NCI-H524 treated with DMSO at 0.1 percent for 48 hours (cell line): Measurements from ENCODE around the gene IL34.

Experiments
- DNase-seq: peaks from one replicate; lab custom pipeline; 2025; lab: John Stamatoyannopoulos, UW

IL34 gene

DNA sequence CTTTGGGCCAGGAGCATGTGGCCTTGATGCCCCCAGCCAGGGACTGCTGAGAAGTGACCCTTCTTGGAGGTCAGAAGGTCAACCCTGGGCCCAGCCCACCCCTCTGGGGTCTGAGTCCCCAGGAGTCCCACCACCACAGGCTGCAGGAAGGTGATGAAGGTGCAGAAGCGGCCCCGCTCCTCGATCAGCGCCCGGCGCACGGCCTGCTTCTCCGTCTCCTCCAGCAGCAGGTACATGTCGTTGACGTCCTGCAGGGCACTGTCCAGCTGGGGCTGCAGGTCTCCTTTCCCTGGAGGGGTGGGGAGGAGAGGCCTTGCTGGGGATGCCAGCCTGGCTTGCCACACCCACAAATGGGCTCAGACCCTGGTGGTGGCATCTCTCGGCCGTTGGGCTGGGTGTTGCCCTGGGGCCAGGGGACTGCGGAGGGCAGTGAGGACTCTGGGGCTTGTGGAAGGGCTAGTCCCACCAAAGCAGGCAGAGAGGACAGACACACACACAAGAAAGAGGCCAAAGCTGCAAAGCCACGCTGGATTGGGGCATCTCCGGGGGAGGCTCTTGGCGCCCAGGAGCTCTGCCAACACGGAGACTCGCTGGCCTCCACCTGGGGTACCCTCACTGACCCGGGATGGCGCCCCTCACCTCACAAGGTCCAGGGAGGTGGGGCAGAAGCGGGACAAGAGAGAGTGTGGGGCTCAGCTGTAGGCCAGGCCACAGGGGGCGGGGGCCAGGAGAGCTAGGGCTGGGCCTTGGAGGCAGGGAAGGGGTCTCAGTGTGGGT lies 31.9 kb downstream of the IL34 start:
- DNase-seq, result no peak

DNA sequence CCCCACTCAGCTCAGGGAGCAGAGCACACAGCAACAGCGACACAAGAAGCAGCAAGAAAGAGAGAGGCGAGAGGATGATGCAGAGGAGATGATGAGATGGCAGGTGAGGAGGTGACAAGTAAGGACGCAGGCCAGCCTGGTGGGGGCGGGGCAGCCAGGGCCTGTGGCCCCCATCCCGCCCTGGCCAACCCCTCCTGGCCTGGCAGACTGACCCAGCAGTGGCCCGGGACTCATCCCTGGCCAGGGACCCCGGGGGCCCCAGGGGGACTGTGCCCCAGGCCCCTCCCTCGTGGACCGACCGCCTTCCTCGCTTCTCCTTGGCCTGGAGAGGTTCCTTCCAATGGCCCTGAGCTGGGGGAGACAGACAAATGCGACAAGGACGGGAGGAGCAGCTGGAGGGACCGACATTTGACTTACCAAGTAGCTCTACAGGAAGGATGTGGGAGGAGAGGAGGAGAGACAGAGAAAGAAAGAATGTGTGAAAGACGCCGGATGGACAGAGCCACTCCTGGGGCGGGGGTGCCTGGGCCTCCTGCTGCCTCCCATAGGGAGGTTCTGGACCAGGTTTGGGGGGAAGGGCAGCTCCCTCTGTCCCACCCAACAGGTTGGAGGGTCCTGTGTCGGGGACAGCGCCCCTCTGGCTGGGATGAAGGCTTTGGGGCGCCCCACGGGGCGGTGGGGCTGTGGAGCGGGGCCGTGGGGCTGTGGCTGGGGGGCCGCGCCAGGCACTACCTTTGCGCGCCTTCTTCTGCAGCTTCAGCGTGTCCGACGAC lies 32.7 kb downstream of the IL34 start:
- no peak for DNase-seq

- no peak for DNase-seq
Observed at GRCh38 chr16:70679671-70680494, 33.5 kb downstream of the IL34 start.

DNA sequence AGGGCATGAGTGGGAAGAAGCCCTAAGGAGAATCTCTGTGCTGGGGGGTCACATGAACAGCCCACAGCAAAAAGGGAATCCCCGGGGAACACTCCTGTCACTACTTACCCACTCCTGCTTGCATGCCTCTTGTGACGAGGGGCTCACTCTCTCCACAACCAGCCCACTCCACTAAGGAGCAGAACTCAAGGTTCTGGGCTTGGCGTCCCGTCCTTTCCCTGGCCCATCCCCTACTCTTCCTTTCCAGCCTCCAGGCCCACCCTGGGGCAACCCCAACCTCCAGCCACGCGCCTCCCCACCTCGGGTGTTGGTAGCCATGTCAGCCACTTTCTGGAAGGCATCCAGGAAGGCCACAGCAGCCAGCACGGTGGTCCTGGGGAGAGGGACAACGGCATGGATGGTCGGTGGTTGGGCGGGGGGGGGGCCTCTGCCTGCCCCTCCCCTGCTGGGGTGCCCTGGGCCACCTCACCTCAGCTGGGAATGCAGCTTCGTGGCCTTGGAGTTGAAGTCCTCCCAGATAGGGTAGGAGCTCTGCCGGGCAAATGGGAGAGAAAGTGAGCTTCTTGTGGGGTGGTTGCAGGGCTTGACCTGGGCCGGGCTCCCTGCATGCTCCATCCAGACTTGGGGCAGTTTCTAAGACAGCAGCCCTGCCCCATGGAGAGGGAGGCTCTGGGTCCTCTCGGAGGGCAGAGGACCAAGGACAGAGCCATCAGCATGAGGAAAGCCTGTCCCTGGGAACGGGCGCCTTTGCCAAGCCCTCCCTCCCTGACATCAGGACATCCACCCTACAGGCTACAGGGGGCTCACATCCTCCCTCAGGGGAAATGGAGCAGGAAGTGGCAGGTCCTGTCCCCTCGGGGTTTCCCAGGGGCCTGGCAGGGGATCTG lies 34.4 kb downstream of the IL34 start:
- no peak for DNase-seq

- no peak for DNase-seq
Observed at GRCh38 chr16:70681382-70682238, 35.3 kb downstream of the IL34 start.

GRCh38 chr16:70682239-70683145 lies 36.1 kb downstream of the IL34 start:
- DNase-seq, result no peak

DNA sequence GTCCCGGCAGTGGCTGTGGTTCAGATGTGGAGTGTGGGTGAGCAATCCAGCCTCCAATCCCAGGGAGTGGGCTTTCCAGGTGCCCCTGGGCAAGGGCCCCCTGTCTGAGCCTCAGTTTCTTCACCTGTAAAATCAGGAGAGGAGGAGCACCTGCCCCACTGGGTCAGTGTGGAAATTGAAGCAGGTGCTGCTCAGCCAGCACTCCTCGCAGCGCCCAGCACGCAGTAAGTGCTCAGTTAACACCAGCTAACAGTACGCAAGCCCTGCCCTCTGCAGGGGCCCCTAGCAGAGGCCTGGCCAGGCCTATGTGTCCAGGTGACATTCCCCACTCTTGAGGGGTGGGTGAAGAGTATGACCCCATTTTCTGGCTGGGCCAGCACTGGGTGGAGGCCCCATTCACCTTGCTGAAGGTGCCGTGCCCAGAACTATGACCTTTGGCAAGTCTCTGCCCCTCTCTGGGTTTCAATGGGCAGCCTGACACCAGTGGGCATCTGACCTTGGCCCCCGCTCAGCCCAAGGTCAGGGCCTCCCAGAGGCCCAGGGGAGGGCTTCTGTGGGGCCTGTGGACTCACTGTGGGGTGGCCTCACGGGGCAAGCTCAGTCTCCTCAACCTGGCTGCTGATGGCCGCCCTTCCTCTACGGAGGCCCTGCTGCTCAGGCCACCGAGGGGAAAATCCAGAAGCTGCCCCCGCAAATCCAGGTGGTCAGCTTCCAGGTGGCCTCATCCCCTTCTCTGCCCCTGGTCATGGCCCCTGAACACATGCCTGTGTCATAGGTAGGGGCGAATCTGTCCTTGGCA lies 37.0 kb downstream of the IL34 start:
- no peak for DNase-seq

DNA sequence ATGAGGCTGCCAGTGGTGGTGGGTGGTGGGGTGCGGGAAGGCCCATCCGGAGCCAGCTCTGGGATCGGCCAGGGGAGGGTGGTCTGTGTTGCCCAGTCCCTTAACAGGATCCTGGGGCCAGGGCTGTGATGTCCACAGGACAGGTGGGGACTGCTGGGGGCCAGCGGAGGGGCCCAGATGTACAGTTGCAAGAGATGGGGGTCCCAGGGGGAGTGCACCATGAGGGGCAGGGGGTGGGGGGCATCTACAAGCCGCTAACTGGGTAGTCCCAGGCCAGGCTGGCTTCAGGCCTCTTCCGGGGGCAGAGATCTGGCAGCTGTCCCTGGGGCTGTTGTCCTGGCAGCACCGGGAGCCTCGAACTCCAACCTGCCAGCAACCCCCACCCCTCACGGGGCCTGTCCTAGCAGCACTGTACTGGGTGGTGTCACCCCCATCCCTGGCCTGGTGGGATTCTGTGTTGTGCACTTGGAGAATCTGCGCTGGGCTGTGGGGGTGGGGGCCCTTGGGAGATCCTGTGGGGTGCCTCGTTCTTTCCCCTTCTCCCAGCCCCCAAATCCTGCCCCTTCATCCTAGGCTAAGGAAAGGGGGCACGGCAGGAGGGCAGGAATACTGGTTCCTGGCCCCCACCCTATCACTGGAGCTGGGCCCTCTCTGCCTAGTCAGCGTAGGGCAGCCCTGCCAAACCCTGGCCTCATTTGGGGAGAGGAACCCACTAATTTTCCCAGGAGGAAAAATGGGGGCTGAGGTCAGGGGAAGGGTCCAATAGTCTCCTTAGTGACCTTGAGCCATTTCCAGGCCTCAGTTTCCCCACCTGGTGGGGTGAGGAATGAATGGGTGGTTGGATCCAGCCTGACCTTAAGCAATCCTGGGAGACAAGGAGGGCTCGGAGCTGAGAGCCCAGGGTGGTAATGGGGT lies 38.0 kb downstream of the IL34 start:
- no peak for DNase-seq

DNA sequence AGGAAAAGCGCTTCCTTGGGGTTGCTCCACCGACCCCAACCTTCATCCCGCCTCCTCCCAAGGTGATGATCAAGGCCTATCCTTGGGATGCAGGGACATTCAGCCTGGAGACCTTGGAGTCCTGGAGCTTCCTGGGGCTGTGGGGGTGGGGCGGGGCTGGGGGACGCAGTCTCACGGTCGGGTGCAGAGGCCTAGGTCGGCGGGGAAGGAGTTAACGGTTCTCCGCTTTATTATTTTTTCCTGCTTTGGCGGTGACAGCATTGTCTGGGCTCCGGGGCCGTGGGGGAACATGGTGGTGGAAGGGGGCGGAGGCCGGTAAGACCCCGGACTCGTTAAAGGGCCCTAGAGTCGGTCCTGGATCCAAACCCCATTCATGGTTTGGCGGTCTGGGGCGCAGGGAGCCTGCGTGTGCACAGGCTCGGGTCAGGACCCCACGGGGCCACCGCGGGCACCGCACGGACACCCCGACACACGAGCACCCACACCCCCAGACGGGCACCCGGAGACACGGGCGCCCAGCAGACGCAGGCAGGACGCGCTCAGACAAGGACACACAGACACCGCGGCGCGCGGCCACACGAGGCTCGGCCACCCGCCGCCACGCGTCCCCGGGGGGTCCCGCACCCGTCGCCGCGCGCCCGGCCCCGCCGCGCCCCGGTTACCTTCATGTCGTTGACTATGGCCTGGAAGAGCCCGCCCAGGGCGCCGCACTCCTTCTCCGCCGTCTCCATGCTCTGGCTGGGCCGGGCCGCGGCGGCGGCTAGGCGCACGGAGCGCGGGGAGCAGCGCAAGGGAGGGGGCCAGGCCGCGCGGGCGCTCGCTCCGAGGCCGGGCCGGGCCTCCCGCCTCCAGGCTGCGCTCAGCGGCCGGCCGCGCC lies 38.9 kb downstream of the IL34 start:
- DNase-seq, result no peak

DNA sequence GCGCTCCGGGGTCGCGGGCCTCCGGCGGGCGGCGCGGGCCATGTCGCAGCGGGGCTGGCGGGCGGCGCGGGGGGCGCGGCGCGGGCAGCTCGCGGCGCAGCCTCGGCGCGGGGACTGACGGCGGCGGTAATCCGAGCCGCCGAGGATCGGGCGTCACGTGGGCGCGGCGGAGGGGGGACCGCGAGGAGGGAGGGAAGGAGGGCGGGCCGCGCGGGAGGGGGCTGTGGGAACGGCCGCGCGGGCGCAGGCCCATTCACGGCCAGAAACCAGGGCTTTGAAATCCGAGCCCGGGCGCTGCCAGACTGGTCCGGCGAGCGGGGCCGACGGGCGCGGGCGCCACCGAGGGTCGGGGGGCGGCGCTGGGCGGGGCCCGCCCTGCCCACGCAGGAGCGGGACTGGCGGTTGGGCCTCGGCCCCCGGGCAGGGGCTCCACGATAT lies 39.6 kb downstream of the IL34 start, which contains the start of gene MTSS2:
Gene MTSS2, minus strand, starts transcription at position 116 of the 438 bp plus-strand sequence. CDS start 262 bp downstream, outside the sequence.
- peak; percentile 10 for DNase-seq

DNA sequence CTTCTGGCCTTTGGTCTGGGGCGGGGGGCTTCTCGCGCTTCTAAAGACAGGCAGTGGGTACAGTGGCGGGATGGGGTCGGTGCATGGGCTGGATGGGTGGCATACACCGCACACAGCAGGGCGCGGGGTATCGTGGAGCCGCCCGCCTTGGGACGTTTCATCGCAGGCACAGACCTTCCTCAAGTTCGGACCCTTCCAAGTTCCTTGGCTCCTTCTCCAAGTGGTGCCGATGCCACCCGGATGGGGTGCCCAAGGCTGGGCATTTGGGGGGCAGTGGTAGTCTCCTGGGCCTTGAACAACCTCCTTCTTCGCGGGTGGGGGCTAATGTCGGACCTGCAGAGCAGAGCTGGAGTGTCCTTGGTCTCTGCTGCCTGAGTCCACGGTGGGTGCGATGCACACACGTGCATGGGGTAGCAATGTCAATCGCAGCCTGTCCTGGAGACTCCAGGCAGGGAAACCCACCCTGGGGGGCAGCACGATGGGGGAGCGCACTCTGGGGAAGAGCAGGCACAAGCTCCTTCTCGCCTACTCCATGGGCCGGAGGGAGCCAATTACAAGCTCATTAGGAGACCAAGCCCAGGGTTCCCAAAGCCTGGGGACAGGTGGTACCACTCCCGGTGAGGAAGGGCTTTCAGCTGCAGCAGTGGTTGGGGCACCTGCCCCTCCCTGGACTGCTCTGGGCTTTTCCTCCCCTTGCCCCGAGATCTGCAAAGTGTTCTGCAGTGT lies 40.2 kb downstream of the IL34 start:
- no peak for DNase-seq

DNA sequence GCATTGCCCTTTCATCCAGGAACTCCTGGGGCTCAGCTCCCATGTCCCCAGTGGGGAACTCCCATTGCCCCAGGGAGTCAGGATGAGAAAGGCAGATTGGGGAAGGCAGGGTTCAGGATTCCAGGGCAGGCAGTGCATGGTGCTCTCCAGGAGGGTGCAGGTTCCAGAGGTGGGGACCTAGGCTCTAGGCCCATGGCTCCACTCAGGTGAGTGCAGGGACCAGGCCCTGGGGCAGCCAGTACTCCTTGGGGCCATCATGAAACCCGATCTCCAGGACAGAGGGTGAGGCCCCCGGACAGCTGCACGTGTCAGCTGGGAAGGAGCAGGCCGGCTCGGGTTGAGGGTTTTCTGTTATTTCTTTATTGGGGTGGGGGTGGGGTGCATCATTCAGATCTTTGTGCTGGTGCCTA lies 40.7 kb downstream of the IL34 start:
- DNase-seq, result peak; percentile 38

- DNase-seq, result no peak
Observed at GRCh38 chr16:70687671-70688245, 41.4 kb downstream of the IL34 start.

DNA sequence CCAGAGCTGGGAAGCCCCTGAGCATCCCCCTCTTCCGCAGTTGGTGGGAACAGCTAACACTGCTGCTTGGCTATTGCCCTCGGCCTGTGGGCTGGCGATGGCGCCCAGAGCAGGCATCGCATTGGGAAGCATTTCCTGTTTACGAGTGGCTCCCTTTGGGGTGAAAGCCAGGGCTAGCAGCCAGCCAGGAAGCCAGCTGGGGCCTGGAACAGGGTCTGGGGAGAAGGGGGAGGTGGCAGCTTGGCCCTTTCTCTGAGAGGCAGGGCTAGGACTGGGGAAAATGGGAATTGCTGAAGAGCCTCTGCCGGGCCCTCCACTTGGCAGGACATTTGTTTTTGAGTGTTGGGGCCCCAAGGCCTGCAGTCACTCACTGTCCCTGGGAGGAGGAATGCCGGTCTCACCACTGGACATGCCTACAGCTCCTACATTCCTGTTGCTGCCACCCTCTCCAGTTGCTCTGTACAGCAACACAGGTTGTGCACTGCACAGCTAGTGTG lies 41.9 kb downstream of the IL34 start:
- no peak for DNase-seq
